ENCODE measurements around the gene ATP8A2.

Gene ATP8A2

DNA sequence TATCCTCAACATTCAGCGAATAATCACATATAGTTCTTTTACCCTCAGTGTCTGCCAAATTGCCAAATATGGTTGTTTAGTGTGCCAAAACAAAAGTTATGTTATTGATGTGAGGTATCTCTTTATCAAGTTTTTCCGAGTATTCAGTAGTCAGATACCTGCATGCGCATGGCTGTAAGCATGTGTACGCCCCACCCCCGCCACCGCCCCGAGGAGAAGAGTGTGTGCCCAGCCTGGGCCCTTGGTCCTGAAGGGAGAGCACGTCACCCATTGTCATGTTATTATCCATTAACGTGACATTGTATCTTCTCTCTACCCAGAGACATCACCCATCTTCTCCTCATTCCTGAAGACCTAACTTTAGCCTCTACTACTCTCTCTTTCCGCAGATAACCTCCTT lies 533.1 kb downstream of the ATP8A2 start:
- TF ChIP-seq, protein P1, sequence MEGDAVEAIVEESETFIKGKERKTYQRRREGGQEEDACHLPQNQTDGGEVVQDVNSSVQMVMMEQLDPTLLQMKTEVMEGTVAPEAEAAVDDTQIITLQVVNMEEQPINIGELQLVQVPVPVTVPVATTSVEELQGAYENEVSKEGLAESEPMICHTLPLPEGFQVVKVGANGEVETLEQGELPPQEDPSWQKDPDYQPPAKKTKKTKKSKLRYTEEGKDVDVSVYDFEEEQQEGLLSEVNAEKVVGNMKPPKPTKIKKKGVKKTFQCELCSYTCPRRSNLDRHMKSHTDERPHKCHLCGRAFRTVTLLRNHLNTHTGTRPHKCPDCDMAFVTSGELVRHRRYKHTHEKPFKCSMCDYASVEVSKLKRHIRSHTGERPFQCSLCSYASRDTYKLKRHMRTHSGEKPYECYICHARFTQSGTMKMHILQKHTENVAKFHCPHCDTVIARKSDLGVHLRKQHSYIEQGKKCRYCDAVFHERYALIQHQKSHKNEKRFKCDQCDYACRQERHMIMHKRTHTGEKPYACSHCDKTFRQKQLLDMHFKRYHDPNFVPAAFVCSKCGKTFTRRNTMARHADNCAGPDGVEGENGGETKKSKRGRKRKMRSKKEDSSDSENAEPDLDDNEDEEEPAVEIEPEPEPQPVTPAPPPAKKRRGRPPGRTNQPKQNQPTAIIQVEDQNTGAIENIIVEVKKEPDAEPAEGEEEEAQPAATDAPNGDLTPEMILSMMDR (IDR thresholded peaks at IDR 0.05; ENCODE audit: extremely low read depth, missing control alignments) = no peak
- no peak for DNase-seq (ENCODE audit: low spot score)

DNA sequence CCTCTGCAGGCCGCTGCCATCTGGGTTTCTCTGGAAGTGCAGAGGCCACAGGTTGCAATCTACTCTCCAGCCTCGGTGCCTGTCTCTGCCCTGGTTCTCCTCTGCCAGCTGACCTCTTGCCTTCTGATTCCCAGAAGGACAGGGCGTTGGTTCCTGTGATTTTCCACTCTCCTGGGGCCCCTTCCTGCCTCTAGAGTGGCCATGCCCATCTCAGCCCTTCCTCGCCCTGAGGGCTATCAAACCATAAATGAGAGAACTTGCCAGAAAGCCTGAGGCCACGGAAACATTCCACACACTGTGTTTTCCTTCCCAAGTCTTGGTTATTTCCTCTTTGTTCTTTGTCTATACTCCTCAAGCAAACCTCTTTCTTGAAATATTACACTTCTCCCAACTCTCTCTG lies 533.8 kb downstream of the ATP8A2 start:
- TF ChIP-seq, protein P1 (IDR thresholded peaks at IDR 0.05; ENCODE audit: extremely low read depth, missing control alignments) = no peak

DNA sequence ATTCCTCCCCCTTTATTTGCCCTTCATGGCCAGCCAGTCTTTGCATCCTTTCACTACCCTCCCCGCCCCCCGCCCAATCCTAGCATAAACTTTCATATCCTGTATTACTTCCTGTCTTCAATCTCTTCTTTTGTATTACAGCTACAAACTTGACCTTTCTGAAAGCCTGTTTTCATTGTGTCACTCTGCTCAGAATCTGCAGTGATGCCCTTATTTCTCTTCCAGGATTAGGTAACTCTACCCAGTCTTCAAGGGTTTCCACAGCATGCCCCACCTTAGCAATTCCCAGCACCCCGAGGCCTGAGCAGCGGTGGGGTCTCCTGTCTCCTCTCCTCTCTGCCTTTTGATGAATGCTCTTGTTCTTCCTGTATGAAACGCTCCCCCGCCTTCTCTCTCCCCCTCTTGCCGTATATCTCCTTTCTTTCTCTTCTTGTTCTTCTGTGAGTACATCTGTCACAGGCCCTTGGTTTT lies 534.5 kb downstream of the ATP8A2 start:
- TF ChIP-seq, protein P1 (IDR thresholded peaks at IDR 0.05; ENCODE audit: extremely low read depth, missing control alignments) = no peak
- DNase-seq (ENCODE audit: low spot score) = no peak

More for the DNA sequence above, 533.8 kb downstream of the ATP8A2 start:
- no peak for DNase-seq (ENCODE audit: low spot score)

DNA sequence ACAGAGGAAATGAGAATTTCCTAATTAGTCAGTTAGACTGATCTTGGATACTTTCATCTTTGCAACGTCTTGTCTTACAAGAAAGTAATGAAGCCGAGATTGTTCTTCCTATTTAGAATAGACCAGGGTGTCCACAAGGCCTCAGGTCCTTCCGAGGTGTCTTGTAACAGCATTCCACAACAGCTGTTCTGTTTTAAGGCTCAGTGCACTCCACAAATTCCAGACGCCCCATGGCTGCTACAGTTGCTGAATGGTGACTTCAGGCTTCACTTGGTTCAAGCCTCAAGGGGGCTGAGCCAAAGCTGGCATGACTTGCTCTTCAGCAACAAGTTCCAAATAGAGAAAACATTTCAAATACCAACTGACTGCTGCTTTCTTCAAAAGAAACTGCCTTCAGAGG lies 536.6 kb downstream of the ATP8A2 start:
- DNase-seq (ENCODE audit: low spot score) = no peak
- TF ChIP-seq, protein P1 (IDR thresholded peaks at IDR 0.05; ENCODE audit: extremely low read depth, missing control alignments) = no peak

DNA sequence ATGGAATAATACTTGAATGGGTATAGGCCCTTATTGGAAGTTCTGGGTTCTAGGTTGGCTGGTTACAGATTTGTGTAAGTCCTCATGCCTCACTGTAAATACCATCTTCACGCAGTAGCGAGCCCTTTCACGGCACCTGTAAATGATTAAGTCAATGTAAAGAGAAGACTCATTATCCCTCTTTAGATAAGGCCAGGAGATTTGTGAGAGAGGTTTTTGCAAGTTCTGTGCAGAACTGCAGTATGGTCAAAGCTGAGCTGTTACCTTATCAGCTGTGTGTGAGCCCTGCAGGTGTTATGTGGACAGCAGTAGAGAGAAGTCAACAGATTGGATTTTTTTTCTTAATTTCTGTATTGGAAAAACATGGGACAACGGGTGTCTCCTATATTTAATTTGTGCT lies 538.5 kb downstream of the ATP8A2 start:
- TF ChIP-seq, protein P1 (IDR thresholded peaks at IDR 0.05; ENCODE audit: extremely low read depth, missing control alignments) = no peak
- DNase-seq (ENCODE audit: low spot score) = no peak

DNA sequence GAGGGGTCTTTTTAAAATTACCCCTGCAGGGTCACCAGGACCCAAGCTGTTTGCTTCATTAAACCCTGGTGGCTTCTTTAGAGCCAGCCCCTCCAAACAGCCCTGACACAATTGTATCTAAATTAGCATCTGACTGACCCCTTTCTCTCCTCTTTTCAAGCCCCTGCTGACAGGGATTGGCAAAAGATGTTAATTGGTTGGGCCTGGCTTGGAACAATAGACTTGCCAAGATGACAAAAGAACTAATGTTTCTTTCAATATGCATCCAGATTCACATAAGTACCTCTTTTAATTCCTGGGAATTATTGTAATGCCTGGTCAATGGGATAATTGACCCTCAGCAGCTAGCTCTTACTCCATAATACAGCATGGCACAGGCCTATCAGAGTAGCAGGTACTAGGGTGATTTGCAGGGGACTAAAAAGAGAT lies 539.2 kb downstream of the ATP8A2 start:
- TF ChIP-seq, protein P1 (IDR thresholded peaks at IDR 0.05; ENCODE audit: extremely low read depth, missing control alignments) = no peak
- DNase-seq (ENCODE audit: low spot score) = no peak

DNA sequence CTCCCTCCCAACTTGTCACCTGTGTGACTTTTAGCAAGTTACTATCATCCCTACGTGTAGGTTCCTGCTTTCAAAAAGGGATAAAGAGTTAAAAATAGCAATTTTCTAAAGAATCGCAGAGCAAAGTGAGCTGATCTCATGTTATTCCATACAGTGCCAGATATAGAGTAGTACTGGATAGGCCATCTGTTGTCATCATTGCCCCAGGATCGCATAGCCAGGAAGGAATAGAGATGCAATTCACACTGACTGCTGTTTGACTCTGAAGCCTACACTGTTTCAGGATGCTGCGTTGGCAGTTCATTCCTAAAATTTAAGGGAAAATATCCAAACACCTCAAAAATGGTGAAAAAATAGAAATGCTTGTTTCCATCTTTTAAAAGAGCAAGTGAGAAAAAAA lies 541.2 kb downstream of the ATP8A2 start:
- no peak for DNase-seq (ENCODE audit: low spot score)
- TF ChIP-seq, protein P1 (IDR thresholded peaks at IDR 0.05; ENCODE audit: extremely low read depth, missing control alignments) = no peak
